Measurements from ENCODE around the gene CRELD1. TPM values are rescaled to one million over a fixed set of nuclear protein-coding genes. Genes with fewer than 3 reads are reported as not detected.

The CRELD1 gene
- total RNA-seq, 4 donors from 2014 or later, result 54.3 to 80.0 (median 64.6) TPM

DNA sequence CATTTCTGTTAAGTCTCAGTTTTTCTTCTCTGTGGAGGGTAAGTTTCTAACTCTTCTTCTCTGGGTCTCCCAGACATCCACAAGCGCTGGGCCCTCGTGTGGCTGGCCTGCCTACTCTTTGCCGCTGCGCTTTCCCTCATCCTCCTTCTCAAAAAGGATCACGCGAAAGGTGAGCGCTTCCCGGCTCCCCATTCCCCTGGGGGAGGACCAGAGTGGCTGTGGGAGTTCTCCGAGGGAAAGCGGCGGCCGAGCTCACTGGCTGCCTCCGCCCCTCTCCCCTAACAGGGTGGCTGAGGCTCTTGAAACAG lies 1.1 kb upstream of the CRELD1 start:
- Histone ChIP-seq H3K9me3 (no peaks in the 10 kb centered on the region), H3K4me1 (peaks cover 0 to 39% (median 24%) of the 10 kb centered on the region in 3 donors), H3K4me3 (peak overlapping the region; percentile 46 to 79), H3K27ac (peak overlapping the region; percentile 71 to 97 (median 94)), H3K27me3 (no peaks in the 10 kb centered on the region), H3K36me3 (peaks cover 0 to 55% of the 10 kb centered on the region in 2 donors)
- no peak for ATAC-seq
- TF ChIP-seq EP300 (IDR thresholded peaks at IDR 0.05) (no peak), POLR2A (IDR thresholded peaks at IDR 0.05) (no peak), POLR2AphosphoS5 (IDR thresholded peaks at IDR 0.05) (no peak)
- TF ChIP-seq, protein P1, sequence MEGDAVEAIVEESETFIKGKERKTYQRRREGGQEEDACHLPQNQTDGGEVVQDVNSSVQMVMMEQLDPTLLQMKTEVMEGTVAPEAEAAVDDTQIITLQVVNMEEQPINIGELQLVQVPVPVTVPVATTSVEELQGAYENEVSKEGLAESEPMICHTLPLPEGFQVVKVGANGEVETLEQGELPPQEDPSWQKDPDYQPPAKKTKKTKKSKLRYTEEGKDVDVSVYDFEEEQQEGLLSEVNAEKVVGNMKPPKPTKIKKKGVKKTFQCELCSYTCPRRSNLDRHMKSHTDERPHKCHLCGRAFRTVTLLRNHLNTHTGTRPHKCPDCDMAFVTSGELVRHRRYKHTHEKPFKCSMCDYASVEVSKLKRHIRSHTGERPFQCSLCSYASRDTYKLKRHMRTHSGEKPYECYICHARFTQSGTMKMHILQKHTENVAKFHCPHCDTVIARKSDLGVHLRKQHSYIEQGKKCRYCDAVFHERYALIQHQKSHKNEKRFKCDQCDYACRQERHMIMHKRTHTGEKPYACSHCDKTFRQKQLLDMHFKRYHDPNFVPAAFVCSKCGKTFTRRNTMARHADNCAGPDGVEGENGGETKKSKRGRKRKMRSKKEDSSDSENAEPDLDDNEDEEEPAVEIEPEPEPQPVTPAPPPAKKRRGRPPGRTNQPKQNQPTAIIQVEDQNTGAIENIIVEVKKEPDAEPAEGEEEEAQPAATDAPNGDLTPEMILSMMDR (IDR thresholded peaks at IDR 0.05), result no peak
- WGBS, 2 donors (ENCODE audit: low coverage in 1 of 2), result no CpG with 5 or more reads among the region's 13 CpGs

- H3K9me3 ChIP-seq, result no peaks in the 10 kb centered on the region
- no peak for TF ChIP-seq POLR2A (IDR thresholded peaks at IDR 0.05)
- peak; percentile 36 for TF ChIP-seq POLR2AphosphoS5 (IDR thresholded peaks at IDR 0.05)
- TF ChIP-seq, protein P1 (IDR thresholded peaks at IDR 0.05), result peak; percentile 71 to 90 (median 88)
- no peak for TF ChIP-seq EP300 (IDR thresholded peaks at IDR 0.05)
- H3K27me3 ChIP-seq, result no peaks in the 10 kb centered on the region
- H3K4me1 ChIP-seq, result peaks cover 0 to 39% (median 24%) of the 10 kb centered on the region in 3 donors
- peak; percentile 79 for ATAC-seq
- no CpG with 5 or more reads among the region's 77 CpGs for WGBS, 2 donors (ENCODE audit: low coverage in 1 of 2)
- H3K27ac ChIP-seq, result peak overlapping the region; percentile 71 to 97 (median 94)
- H3K36me3 ChIP-seq, result peaks cover 0 to 55% of the 10 kb centered on the region in 2 donors
- H3K4me3 ChIP-seq, result peak overlapping the region; percentile 46 to 79
These were observed 632 bp upstream of the CRELD1 start for GRCh38 chr3:9932843-9933560.

DNA sequence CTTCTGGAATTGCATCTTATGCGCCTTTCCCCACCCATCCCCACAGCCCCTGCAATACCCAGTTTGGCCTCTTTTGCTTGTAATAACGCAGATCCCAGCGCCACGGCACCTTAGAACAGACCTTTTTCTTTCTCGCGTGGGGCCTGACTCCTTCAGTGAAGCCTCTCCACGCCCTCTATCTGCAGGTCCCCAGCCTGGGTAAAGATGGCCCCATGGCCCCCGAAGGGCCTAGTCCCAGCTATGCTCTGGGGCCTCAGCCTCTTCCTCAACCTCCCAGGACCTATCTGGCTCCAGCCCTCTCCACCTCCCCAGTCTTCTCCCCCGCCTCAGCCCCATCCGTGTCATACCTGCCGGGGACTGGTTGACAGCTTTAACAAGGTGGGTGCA lies 594 bp downstream of the CRELD1 start:
- no peak for ATAC-seq
- Histone ChIP-seq H3K4me1 (peaks cover 0 to 39% (median 24%) of the 10 kb centered on the region in 3 donors), H3K36me3 (peaks cover 0 to 49% of the 10 kb centered on the region in 2 donors)

DNA sequence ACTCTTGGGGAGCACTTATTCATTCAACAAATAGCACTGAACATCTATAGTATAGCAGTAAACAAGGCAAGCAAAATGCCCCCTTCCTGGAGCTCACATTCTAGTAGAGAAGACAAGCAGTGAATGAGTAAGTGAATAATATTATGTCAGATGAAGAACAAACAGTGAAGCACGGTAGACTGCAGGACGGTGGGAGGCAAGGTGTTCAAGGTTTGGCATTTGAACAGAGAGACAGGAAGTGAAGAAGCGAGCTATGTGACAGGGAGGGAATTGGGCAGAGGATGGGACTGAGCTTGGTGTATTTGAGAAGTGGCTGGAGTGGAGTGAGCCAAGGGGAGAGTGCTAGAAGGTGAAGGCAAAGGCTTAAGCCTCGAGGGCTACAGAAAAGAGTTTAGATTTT lies 1.4 kb downstream of the CRELD1 start:
- TF ChIP-seq POLR2AphosphoS5 (IDR thresholded peaks at IDR 0.05) (no peak), POLR2A (IDR thresholded peaks at IDR 0.05) (no peak), EP300 (IDR thresholded peaks at IDR 0.05) (no peak)
- TF ChIP-seq, protein P1 (IDR thresholded peaks at IDR 0.05), result no peak
- peak overlapping the region in 1 of 2 donors; percentile 79 for H3K4me3 ChIP-seq
- peak overlapping the region in 2 of 4 donors; percentile 92 to 97 for H3K27ac ChIP-seq
- H3K27me3 ChIP-seq, result no peaks in the 10 kb centered on the region
- peaks cover 0 to 39% (median 24%) of the 10 kb centered on the region in 3 donors for H3K4me1 ChIP-seq
- ATAC-seq, result no peak
- WGBS, 2 donors (ENCODE audit: low coverage in 1 of 2), result 44 to 54% methylated on average over 4 of the region's 4 CpGs
- peaks cover 0 to 41% of the 10 kb centered on the region in 2 donors for H3K36me3 ChIP-seq
- H3K9me3 ChIP-seq, result no peaks in the 10 kb centered on the region

More for the DNA sequence above, 594 bp downstream of the CRELD1 start:
- TF ChIP-seq, protein P1 (IDR thresholded peaks at IDR 0.05), result peak in 3 of 4 experiments; percentile 18 to 43 (median 20)
- TF ChIP-seq POLR2AphosphoS5 (IDR thresholded peaks at IDR 0.05), result no peak
- Histone ChIP-seq H3K27ac (peak overlapping the region; percentile 71 to 97 (median 94)), H3K9me3 (no peaks in the 10 kb centered on the region), H3K4me3 (peak overlapping the region; percentile 46 to 79), H3K27me3 (no peaks in the 10 kb centered on the region)
- 0 to 6% methylated on average over 8 of the region's 11 CpGs for WGBS, 2 donors (ENCODE audit: low coverage in 1 of 2)

GRCh38 chr3:9935966-9936510 lies 2.4 kb downstream of the CRELD1 start:
- no peak overlapping the region for H3K4me3 ChIP-seq
- H3K9me3 ChIP-seq, result no peaks in the 10 kb centered on the region
- H3K4me1 ChIP-seq, result peaks cover 0 to 39% (median 24%) of the 10 kb centered on the region in 3 donors
- H3K36me3 ChIP-seq, result peaks cover 0 to 35% of the 10 kb centered on the region in 2 donors
- no peak for ATAC-seq
- H3K27me3 ChIP-seq, result no peaks in the 10 kb centered on the region
- 75 to 89% methylated on average over 4 to 5 of the region's 5 CpGs for WGBS, 2 donors (ENCODE audit: low coverage in 1 of 2)
- TF ChIP-seq, protein P1 (IDR thresholded peaks at IDR 0.05), result no peak
- TF ChIP-seq EP300 (IDR thresholded peaks at IDR 0.05), result no peak
- no peak for TF ChIP-seq POLR2A (IDR thresholded peaks at IDR 0.05)
- H3K27ac ChIP-seq, result no peak overlapping the region

All from gastroesophageal sphincter (tissue), 4 donors.